Measurements from ENCODE around the gene SVOPL. TPM values are rescaled to one million over a fixed set of nuclear protein-coding genes. Genes with fewer than 3 reads are reported as not detected.

Gene SVOPL
- total and polyA plus RNA-seq, 2 donors (not counting 3 experiments of a cell fraction or from before 2014, with no cell fraction given): not detected

GRCh38 chr7:138649506-138649905, 51.7 kb downstream of the SVOPL start:
- Histone ChIP-seq H3K36me3 (ENCODE audit: control insufficient read depth in 2 of 2, extremely low read depth in 1 of 2, insufficient read depth in 2 of 2, low read length in 2 of 2) (no peaks in the 10 kb centered on the region), H3K4me2 (ENCODE audit: insufficient read depth, low read length) (no peak overlapping the region), H3K4me1 (ENCODE audit: control insufficient read depth, extremely low read depth, insufficient read depth, low read length) (no peaks in the 10 kb centered on the region), H3K9me1 (replicated peaks; ENCODE audit: control insufficient read depth, extremely low read depth, insufficient read depth, low read length) (no peaks in the 10 kb centered on the region), H3K9me3 (replicated peaks; ENCODE audit: control insufficient read depth, insufficient read depth, low read length) (no peaks in the 10 kb centered on the region), H3K9ac (replicated peaks; ENCODE audit: extremely low read depth, insufficient read depth, low read length) (no peak overlapping the region), H3K79me2 (ENCODE audit: control insufficient read depth, insufficient read depth, low read length) (no peaks in the 10 kb centered on the region), H4K20me1 (replicated peaks; ENCODE audit: control insufficient read depth, extremely low read depth, insufficient read depth, low read length) (no peaks in the 10 kb centered on the region), H2AFZ (ENCODE audit: low read depth, low read length) (no peak overlapping the region), H3K27me3 (ENCODE audit: control insufficient read depth in 2 of 2, insufficient read depth in 2 of 2, low read length in 2 of 2) (no peaks in the 10 kb centered on the region), H3K27ac (ENCODE audit: insufficient read depth, low read depth, low read length) (no peak overlapping the region), H3K4me3 (replicated peaks in 1 of 3; ENCODE audit: insufficient read depth in 1 of 3, low read depth in 1 of 3, low read length in 3 of 3) (no peak overlapping the region)
- TF ChIP-seq EZH2 (IDR thresholded peaks at IDR 0.05; ENCODE audit: borderline replicate concordance, low read depth, low read length, severe bottlenecking) (no peak), JUN (IDR thresholded peaks at IDR 0.05; ENCODE audit: borderline replicate concordance, insufficient read depth, insufficient read length, low read depth) (no peak), CTCF (IDR thresholded peaks at IDR 0.05; ENCODE audit: extremely low read depth in 1 of 2, insufficient read depth in 1 of 2, low read depth in 1 of 2, low read length in 2 of 2) (no peak), GATA2 (IDR thresholded peaks at IDR 0.05; ENCODE audit: insufficient read depth, insufficient read length, low read depth, low read length) (no peak), POLR2AphosphoS5 (IDR thresholded peaks at IDR 0.05; ENCODE audit: insufficient read depth, low read depth, low read length) (no peak), POLR2A (IDR thresholded peaks at IDR 0.05; ENCODE audit: low read depth, low read length) (no peak), FOS (IDR thresholded peaks at IDR 0.05; ENCODE audit: borderline replicate concordance, insufficient read depth, low read length) (no peak), MYC (IDR thresholded peaks at IDR 0.05; ENCODE audit: low read depth, low read length) (no peak)
- FAIRE-seq (no peak), DNase-seq (ENCODE audit: low read depth, low spot score) (no peak)
- no TSS peak for BruUV-seq (replicated peaks)
- POLR2A ChIA-PET: no interaction called here
- CTCF ChIA-PET: no interaction called here
- dilution Hi-C loops (cut with MboI; ENCODE audit: extremely low pct_ligation_motif_present, low sequenced_read_pairs) (no loop called here), intact Hi-C loops (cut with micrococcal nuclease) (no loop called here)
